Measurements from ENCODE around the gene PCDHGA4. TPM values are rescaled to one million over a fixed set of nuclear protein-coding genes. Genes with fewer than 3 reads are reported as not detected.
A peak's percentile ranks its signal among the peaks of the same experiment; 100 is the strongest.
"Not testable (repeated sequence)": the region's sequence is repeated elsewhere in the genome, so short reads cannot be mapped to it uniquely, and the experiment has no call there.

The PCDHGA4 gene
- polyA plus RNA-seq, 3 donors = 0.03 TPM; not detected in 2

GRCh38 chr5:141330299-141331080, 24.3 kb upstream of the PCDHGA4 start, which contains the start of gene PCDHGA1:
PCDHGA1 (plus strand) TSS chr5:141330514.
- H3K27me3 ChIP-seq (ENCODE audit: control insufficient read depth in 2 of 2, insufficient read depth in 2 of 2, low read length in 2 of 2) = peaks cover 49 to 82% of the 10 kb centered on the region in 2 donors
- WGBS (ENCODE audit: insufficient coverage) = 23% methylated on average over 14 of the region's 21 CpGs
- intact Hi-C loops (cut with micrococcal nuclease) = no loop called here
- no peak within 1 kb of the TSS for H3K4me3 ChIP-seq (replicated peaks in 1 of 3; ENCODE audit: low read depth in 2 of 3, low read length in 3 of 3)
- H3K4me1 ChIP-seq (ENCODE audit: control insufficient read depth in 1 of 2, insufficient read depth in 2 of 2, low read length in 2 of 2) = no peaks in the 10 kb centered on the region
- DNase-seq = no peak
- H3K79me2 ChIP-seq (ENCODE audit: insufficient read depth, low read length) = no peaks in the 10 kb centered on the region
- no peak within 1 kb of the TSS for H3K9ac ChIP-seq (ENCODE audit: insufficient read depth, low read length, poor library complexity, severe bottlenecking)
- Mint-ChIP-seq H3K4me3 (peak within 1 kb of the TSS in 1 of 2 donors; percentile 51), H3K4me1 (peaks cover 5% of the 10 kb centered on the region), H3K9me3 (peaks cover 19 to 78% (median 66%) of the 10 kb centered on the region in 7 donors), H3K27me3 (ENCODE audit: low read depth in 3 of 3) (peaks cover 30 to 75% (median 63%) of the 10 kb centered on the region in 3 donors), H3K27ac (no peak within 1 kb of the TSS), H3K36me3 (peaks cover 0 to 3% of the 10 kb centered on the region in 2 donors)
- H4K20me1 ChIP-seq (ENCODE audit: insufficient read depth, low read length) = no peaks in the 10 kb centered on the region
- peak; percentile 51 for TF ChIP-seq CTCF (IDR thresholded peaks at IDR 0.05)
- H2AFZ ChIP-seq (ENCODE audit: insufficient read depth, low read depth, low read length, poor library complexity, severe bottlenecking) = peak within 1 kb of the TSS; percentile 6
- no peak within 1 kb of the TSS for H3K27ac ChIP-seq (ENCODE audit: low read depth in 1 of 2, low read length in 2 of 2)
- peaks cover 48 to 63% of the 10 kb centered on the region in 2 donors for H3K9me3 ChIP-seq (replicated peaks in 1 of 2; ENCODE audit: control insufficient read depth in 1 of 2, insufficient read depth in 1 of 2, low read length in 2 of 2)
- H3K4me2 ChIP-seq (replicated peaks; ENCODE audit: extremely low read depth, low read length, poor library complexity, severe bottlenecking) = no peak within 1 kb of the TSS
- no peaks in the 10 kb centered on the region for H3K36me3 ChIP-seq (replicated peaks in 1 of 2; ENCODE audit: control insufficient read depth in 1 of 2, insufficient read depth in 2 of 2, low read length in 2 of 2)

DNA sequence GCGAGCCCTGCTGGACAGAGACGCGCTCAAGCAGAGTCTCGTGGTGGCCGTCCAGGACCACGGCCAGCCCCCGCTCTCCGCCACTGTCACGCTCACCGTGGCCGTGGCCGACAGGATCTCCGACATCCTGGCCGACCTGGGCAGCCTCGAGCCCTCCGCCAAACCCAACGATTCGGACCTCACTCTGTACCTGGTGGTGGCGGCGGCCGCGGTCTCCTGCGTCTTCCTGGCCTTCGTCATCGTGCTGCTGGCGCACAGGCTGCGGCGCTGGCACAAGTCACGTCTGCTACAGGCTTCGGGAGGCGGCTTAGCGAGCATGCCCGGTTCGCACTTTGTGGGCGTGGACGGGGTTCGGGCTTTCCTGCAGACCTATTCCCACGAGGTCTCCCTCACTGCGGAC, 22.2 kb upstream of the PCDHGA4 start:
- H3K4me1 ChIP-seq (ENCODE audit: control insufficient read depth in 1 of 2, insufficient read depth in 2 of 2, low read length in 2 of 2); H3K4me2 ChIP-seq (replicated peaks; ENCODE audit: extremely low read depth, low read length, poor library complexity, severe bottlenecking); H3K9ac ChIP-seq (ENCODE audit: insufficient read depth, low read length, poor library complexity, severe bottlenecking); H3K4me3 ChIP-seq (replicated peaks in 1 of 3; ENCODE audit: low read depth in 2 of 3, low read length in 3 of 3); H3K79me2 ChIP-seq (ENCODE audit: insufficient read depth, low read length); H3K36me3 Mint-ChIP-seq; H2AFZ ChIP-seq (ENCODE audit: insufficient read depth, low read depth, low read length, poor library complexity, severe bottlenecking); H3K4me1 Mint-ChIP-seq; H3K36me3 ChIP-seq (replicated peaks in 1 of 2; ENCODE audit: control insufficient read depth in 1 of 2, insufficient read depth in 2 of 2, low read length in 2 of 2); H3K27ac Mint-ChIP-seq; H4K20me1 ChIP-seq (ENCODE audit: insufficient read depth, low read length); DNase-seq; intact Hi-C loops (cut with micrococcal nuclease); H3K27ac ChIP-seq (ENCODE audit: low read depth in 1 of 2, low read length in 2 of 2): not testable (repeated sequence)
- peaks cover 15 to 80% (median 52%) of the 10 kb centered on the region in 7 donors for H3K9me3 Mint-ChIP-seq
- peaks cover 38 to 84% of the 10 kb centered on the region in 2 donors for H3K27me3 ChIP-seq (ENCODE audit: control insufficient read depth in 2 of 2, insufficient read depth in 2 of 2, low read length in 2 of 2)
- peaks cover 28 to 79% (median 62%) of the 10 kb centered on the region in 3 donors for H3K27me3 Mint-ChIP-seq (ENCODE audit: low read depth in 3 of 3)
- peak overlapping the region in 1 of 2 donors; percentile 62 for H3K4me3 Mint-ChIP-seq
- WGBS (ENCODE audit: insufficient coverage) = 42% methylated on average over 29 of the region's 39 CpGs
- peaks cover 33 to 57% of the 10 kb centered on the region in 2 donors for H3K9me3 ChIP-seq (replicated peaks in 1 of 2; ENCODE audit: control insufficient read depth in 1 of 2, insufficient read depth in 1 of 2, low read length in 2 of 2)
